Activated naive CD8-positive, alpha-beta T cell treated with anti-CD3 and anti-CD28 coated beads, Interleukin-2, amount 50 U/mL, for 24 hours (primary cell): ENCODE data around the gene TBL1XR1.
A peak's percentile ranks its signal among the peaks of the same experiment; 100 is the strongest.
"Not testable (repeated sequence)": the region's sequence is repeated elsewhere in the genome, so short reads cannot be mapped to it uniquely, and the experiment has no call there.

Experiments
- ATAC-seq: fragments of 150-1000 bp; cut with Tn5 transposase; one replicate; pipeline ENCODE4 v1.10.0; 2021
- DNase-seq: peaks from one replicate; pipeline ENCODE4 v3.0.0; 2021
- H3K27ac Mint-ChIP-seq: one replicate; pipeline ENCODE4 v1.8.0; 2021; ENCODE audit warnings: mild to moderate bottlenecking, mixed read lengths
- H3K27me3 Mint-ChIP-seq: one replicate; pipeline ENCODE4 v1.8.0; 2021; ENCODE audit warnings: mixed read lengths
- H3K36me3 Mint-ChIP-seq: one replicate; pipeline ENCODE4 v1.8.0; 2021; ENCODE audit warnings: low read depth, mixed read lengths
- H3K4me1 Mint-ChIP-seq: one replicate; pipeline ENCODE4 v1.8.0; 2021; ENCODE audit warnings: mixed read lengths
- H3K4me3 Mint-ChIP-seq: one replicate; pipeline ENCODE4 v1.8.0; 2021; ENCODE audit warnings: mild to moderate bottlenecking, moderate library complexity, mixed read lengths
- H3K9me3 Mint-ChIP-seq: one replicate; pipeline ENCODE4 v1.8.0; 2021; ENCODE audit warnings: mixed read lengths

The TBL1XR1 gene

GRCh38 chr3:177197727-177198460, 612 bp upstream of the TBL1XR1 start:
- peak; percentile 47 for ATAC-seq
- Mint-ChIP-seq H3K4me3 (peak overlapping the region; percentile 73), H3K4me1 (peaks cover 71% of the 10 kb centered on the region), H3K36me3 (peaks cover 24% of the 10 kb centered on the region), H3K9me3 (no peaks in the 10 kb centered on the region), H3K27ac (peak overlapping the region; percentile 87), H3K27me3 (no peaks in the 10 kb centered on the region)
- DNase-seq: peak; percentile 70

GRCh38 chr3:177196456-177197040, 734 bp downstream of the TBL1XR1 start:
- peaks cover 33% of the 10 kb centered on the region for H3K36me3 Mint-ChIP-seq
- H3K27ac Mint-ChIP-seq: peak overlapping the region; percentile 97
- no peaks in the 10 kb centered on the region for H3K27me3 Mint-ChIP-seq
- peaks cover 71% of the 10 kb centered on the region for H3K4me1 Mint-ChIP-seq
- H3K9me3 Mint-ChIP-seq: no peaks in the 10 kb centered on the region
- peak; percentile 70 for DNase-seq
- H3K4me3 Mint-ChIP-seq: peak overlapping the region; percentile 91
- peak; percentile 0 for ATAC-seq

GRCh38 chr3:177196008-177196455, 1.2 kb downstream of the TBL1XR1 start:
- H3K36me3 Mint-ChIP-seq: peaks cover 36% of the 10 kb centered on the region
- peaks cover 72% of the 10 kb centered on the region for H3K4me1 Mint-ChIP-seq
- no peak for DNase-seq
- H3K9me3 Mint-ChIP-seq: no peaks in the 10 kb centered on the region
- ATAC-seq: no peak
- H3K27ac Mint-ChIP-seq: peak overlapping the region; percentile 97
- H3K4me3 Mint-ChIP-seq: peak overlapping the region; percentile 91
- no peaks in the 10 kb centered on the region for H3K27me3 Mint-ChIP-seq

- DNase-seq (peak; percentile 23), ATAC-seq (no peak)
- no peaks in the 10 kb centered on the region for H3K27me3 Mint-ChIP-seq
- no peaks in the 10 kb centered on the region for H3K9me3 Mint-ChIP-seq
- peaks cover 40% of the 10 kb centered on the region for H3K36me3 Mint-ChIP-seq
- peak overlapping the region; percentile 97 for H3K27ac Mint-ChIP-seq
- H3K4me3 Mint-ChIP-seq: peak overlapping the region; percentile 91
- peaks cover 72% of the 10 kb centered on the region for H3K4me1 Mint-ChIP-seq
Observed at GRCh38 chr3:177195242-177195991, 1.9 kb downstream of the TBL1XR1 start.

GRCh38 chr3:177194299-177194698, 3.0 kb downstream of the TBL1XR1 start:
- ATAC-seq (no peak), DNase-seq (no peak)
- H3K4me1 Mint-ChIP-seq: peaks cover 64% of the 10 kb centered on the region
- H3K27me3 Mint-ChIP-seq: no peaks in the 10 kb centered on the region
- H3K4me3 Mint-ChIP-seq: peak overlapping the region; percentile 91
- peaks cover 42% of the 10 kb centered on the region for H3K36me3 Mint-ChIP-seq
- peak overlapping the region; percentile 73 for H3K27ac Mint-ChIP-seq
- no peaks in the 10 kb centered on the region for H3K9me3 Mint-ChIP-seq

- Mint-ChIP-seq H3K27ac (peak overlapping the region; percentile 73), H3K27me3 (no peaks in the 10 kb centered on the region), H3K36me3 (peaks cover 42% of the 10 kb centered on the region), H3K9me3 (no peaks in the 10 kb centered on the region), H3K4me3 (peak overlapping the region; percentile 91), H3K4me1 (peaks cover 59% of the 10 kb centered on the region)
- ATAC-seq (no peak), DNase-seq (no peak)
Observed at GRCh38 chr3:177193688-177194268, 3.5 kb downstream of the TBL1XR1 start.

GRCh38 chr3:177193275-177193674, 4.0 kb downstream of the TBL1XR1 start:
- H3K9me3 Mint-ChIP-seq, ATAC-seq, H3K27me3 Mint-ChIP-seq, DNase-seq: not testable (repeated sequence)
- Mint-ChIP-seq H3K27ac (peak overlapping the region; percentile 73), H3K4me1 (peaks cover 56% of the 10 kb centered on the region), H3K4me3 (peak overlapping the region; percentile 91), H3K36me3 (peaks cover 45% of the 10 kb centered on the region)

GRCh38 chr3:177190756-177191681, 6.3 kb downstream of the TBL1XR1 start:
- peaks cover 63% of the 10 kb centered on the region for H3K4me1 Mint-ChIP-seq
- no peaks in the 10 kb centered on the region for H3K27me3 Mint-ChIP-seq
- peak overlapping the region; percentile 10 for H3K27ac Mint-ChIP-seq
- peaks cover 45% of the 10 kb centered on the region for H3K36me3 Mint-ChIP-seq
- H3K9me3 Mint-ChIP-seq: no peaks in the 10 kb centered on the region
- ATAC-seq: no peak
- no peak for DNase-seq
- H3K4me3 Mint-ChIP-seq: peak overlapping the region; percentile 6

GRCh38 chr3:177190184-177190583, 7.1 kb downstream of the TBL1XR1 start:
- H3K9me3 Mint-ChIP-seq, H3K4me3 Mint-ChIP-seq, H3K27ac Mint-ChIP-seq, H3K27me3 Mint-ChIP-seq, ATAC-seq, DNase-seq: not testable (repeated sequence)
- peaks cover 39% of the 10 kb centered on the region for H3K36me3 Mint-ChIP-seq
- H3K4me1 Mint-ChIP-seq: peaks cover 63% of the 10 kb centered on the region

- Mint-ChIP-seq H3K36me3 (peaks cover 31% of the 10 kb centered on the region), H3K4me3 (peak overlapping the region; percentile 34), H3K4me1 (peaks cover 64% of the 10 kb centered on the region)
- not testable (repeated sequence) for DNase-seq, ATAC-seq, H3K27ac Mint-ChIP-seq, H3K9me3 Mint-ChIP-seq, H3K27me3 Mint-ChIP-seq
Observed at GRCh38 chr3:177188325-177188724, 9.0 kb downstream of the TBL1XR1 start.

- Mint-ChIP-seq H3K36me3 (peaks cover 22% of the 10 kb centered on the region), H3K27ac (no peak overlapping the region), H3K4me1 (peaks cover 62% of the 10 kb centered on the region), H3K27me3 (no peaks in the 10 kb centered on the region), H3K4me3 (no peak overlapping the region), H3K9me3 (no peaks in the 10 kb centered on the region)
- DNase-seq (no peak), ATAC-seq (no peak)
Observed at GRCh38 chr3:177186306-177186705, 11.0 kb downstream of the TBL1XR1 start.

- no peaks in the 10 kb centered on the region for H3K9me3 Mint-ChIP-seq
- no peak overlapping the region for H3K4me3 Mint-ChIP-seq
- peaks cover 61% of the 10 kb centered on the region for H3K4me1 Mint-ChIP-seq
- no peaks in the 10 kb centered on the region for H3K27me3 Mint-ChIP-seq
- peaks cover 20% of the 10 kb centered on the region for H3K36me3 Mint-ChIP-seq
- ATAC-seq (no peak), DNase-seq (no peak)
- peak overlapping the region; percentile 40 for H3K27ac Mint-ChIP-seq
Observed at GRCh38 chr3:177185035-177185574, 12.2 kb downstream of the TBL1XR1 start.

GRCh38 chr3:177184602-177185001, 12.7 kb downstream of the TBL1XR1 start:
- H3K36me3 Mint-ChIP-seq: peaks cover 19% of the 10 kb centered on the region
- H3K4me3 Mint-ChIP-seq, H3K27me3 Mint-ChIP-seq, DNase-seq, H3K9me3 Mint-ChIP-seq: not testable (repeated sequence)
- peak overlapping the region; percentile 40 for H3K27ac Mint-ChIP-seq
- ATAC-seq: peak; percentile 93
- peaks cover 66% of the 10 kb centered on the region for H3K4me1 Mint-ChIP-seq
